ENCODE data around the gene SRGAP3.

DNA sequence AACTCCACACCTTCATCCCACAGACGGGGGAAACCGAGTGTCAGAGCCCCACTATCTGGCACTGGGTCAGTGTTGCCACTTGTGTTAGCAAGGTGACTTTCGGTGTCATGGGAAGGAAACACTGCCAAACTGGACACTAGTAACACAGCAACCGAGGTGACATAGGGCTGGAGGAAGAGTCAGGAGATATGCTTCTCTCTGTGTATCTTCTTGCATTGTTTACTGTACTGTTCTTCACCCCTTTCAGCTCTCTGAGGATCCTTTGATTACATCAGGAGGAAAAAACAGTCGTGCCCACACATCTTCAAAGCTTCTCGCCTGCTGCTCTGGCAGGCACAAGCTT is 176.8 kb downstream of the SRGAP3 start:
- TF ChIP-seq, protein P1, sequence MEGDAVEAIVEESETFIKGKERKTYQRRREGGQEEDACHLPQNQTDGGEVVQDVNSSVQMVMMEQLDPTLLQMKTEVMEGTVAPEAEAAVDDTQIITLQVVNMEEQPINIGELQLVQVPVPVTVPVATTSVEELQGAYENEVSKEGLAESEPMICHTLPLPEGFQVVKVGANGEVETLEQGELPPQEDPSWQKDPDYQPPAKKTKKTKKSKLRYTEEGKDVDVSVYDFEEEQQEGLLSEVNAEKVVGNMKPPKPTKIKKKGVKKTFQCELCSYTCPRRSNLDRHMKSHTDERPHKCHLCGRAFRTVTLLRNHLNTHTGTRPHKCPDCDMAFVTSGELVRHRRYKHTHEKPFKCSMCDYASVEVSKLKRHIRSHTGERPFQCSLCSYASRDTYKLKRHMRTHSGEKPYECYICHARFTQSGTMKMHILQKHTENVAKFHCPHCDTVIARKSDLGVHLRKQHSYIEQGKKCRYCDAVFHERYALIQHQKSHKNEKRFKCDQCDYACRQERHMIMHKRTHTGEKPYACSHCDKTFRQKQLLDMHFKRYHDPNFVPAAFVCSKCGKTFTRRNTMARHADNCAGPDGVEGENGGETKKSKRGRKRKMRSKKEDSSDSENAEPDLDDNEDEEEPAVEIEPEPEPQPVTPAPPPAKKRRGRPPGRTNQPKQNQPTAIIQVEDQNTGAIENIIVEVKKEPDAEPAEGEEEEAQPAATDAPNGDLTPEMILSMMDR (IDR thresholded peaks at IDR 0.05): no peak
- no peak for TF ChIP-seq POLR2A (IDR thresholded peaks at IDR 0.05)
